Breast epithelium (tissue), 4 donors: ENCODE results near the gene WDR81. TPM values are rescaled to one million over a fixed set of nuclear protein-coding genes. Genes with fewer than 3 reads are reported as not detected.
"Not testable (repeated sequence)": the region's sequence is repeated elsewhere in the genome, so short reads cannot be mapped to it uniquely, and the experiment has no call there.

Experiments
- DNase-seq, 2 donors: peaks; one replicate each; pipeline ENCODE4 v3.0.0-alpha.2; 2019; ENCODE audit warnings: low spot score in 2 of 2
- H3K27ac ChIP-seq, 2 donors: fragments of 200-600 bp; sonication (generic) in 1 of 2; one replicate each; pipeline ENCODE4 v1.5.1; 2016 to 2019; ENCODE audit warnings: mild to moderate bottlenecking in 1 of 2
- H3K27me3 ChIP-seq, 2 donors: fragments of 200-600 bp; sonication (generic) in 1 of 2; one replicate each; pipeline versions ENCODE4 v1.5.1 to v1.6.0; 2017 to 2019; ENCODE audit warnings: control low read depth in 1 of 2, mild to moderate bottlenecking in 1 of 2
- H3K36me3 ChIP-seq: fragments of 200-600 bp; one replicate; pipeline ENCODE4 v1.5.1; 2019
- H3K4me1 ChIP-seq, 2 donors: fragments of 200-600 bp; sonication (generic); one replicate each; pipeline ENCODE4 v1.5.1; 2016 to 2019; ENCODE audit warnings: control low read depth in 1 of 2
- H3K4me3 ChIP-seq, 3 donors: fragments of 200-600 bp; sonication (generic); 1 replicate in 2 of 3; 2 replicates in 1 of 3; pipeline ENCODE4 v1.5.1; 2016 to 2019; ENCODE audit warnings: mild to moderate bottlenecking in 3 of 3, moderate library complexity in 2 of 3
- H3K9me3 ChIP-seq, 2 donors: fragments of 200-600 bp; sonication (generic) in 1 of 2; one replicate each; pipeline ENCODE4 v1.5.1; 2016 to 2019; ENCODE audit warnings: control low read depth in 1 of 2
- POLR2A ChIP-seq: fragments of 450-650 bp; IDR thresholded peaks from one replicate; pipeline ENCODE4 v1.6.1; 2016; ENCODE audit warnings: antibody characterized with exemption, mild to moderate bottlenecking, moderate library complexity
- POLR2AphosphoS5 ChIP-seq, 3 donors: sonication (generic); formaldehyde crosslinking; IDR thresholded peaks; one replicate each; pipeline ENCODE4 v1.6.1; 2017; ENCODE audit warnings: antibody characterized with exemption in 3 of 3
- intact Hi-C: fragments of 100-400 bp; cut with DNase I; formaldehyde crosslinking; loops from one replicate; pipeline ENCODE4 v1.15.1; 2023; ENCODE audit warnings: low total_unique reads
- total RNA-seq, 3 donors: library from RNA; depleted of rRNA; stranded (reverse); fragments of >200 nt; gene quantifications; one replicate each; pipeline ENCODE4 v1.1.0, GENCODE V29; 2016
- TF ChIP-seq, protein P1 (sequence below), 3 donors: fragments of 450-650 bp; IDR thresholded peaks; one replicate each; pipeline ENCODE4 v1.5.1; 2016 to 2017; ENCODE audit warnings: antibody characterized with exemption in 3 of 3, mild to moderate bottlenecking in 3 of 3, moderate library complexity in 3 of 3

Gene WDR81
- total RNA-seq, 3 donors from 2014 or later, result 36.6 to 52.6 (median 41.6) TPM

GRCh38 chr17:1765576-1765975 is 41.1 kb downstream of the WDR81 start:
- H3K27ac ChIP-seq, result peak overlapping the region; percentile 68 to 70

DNA sequence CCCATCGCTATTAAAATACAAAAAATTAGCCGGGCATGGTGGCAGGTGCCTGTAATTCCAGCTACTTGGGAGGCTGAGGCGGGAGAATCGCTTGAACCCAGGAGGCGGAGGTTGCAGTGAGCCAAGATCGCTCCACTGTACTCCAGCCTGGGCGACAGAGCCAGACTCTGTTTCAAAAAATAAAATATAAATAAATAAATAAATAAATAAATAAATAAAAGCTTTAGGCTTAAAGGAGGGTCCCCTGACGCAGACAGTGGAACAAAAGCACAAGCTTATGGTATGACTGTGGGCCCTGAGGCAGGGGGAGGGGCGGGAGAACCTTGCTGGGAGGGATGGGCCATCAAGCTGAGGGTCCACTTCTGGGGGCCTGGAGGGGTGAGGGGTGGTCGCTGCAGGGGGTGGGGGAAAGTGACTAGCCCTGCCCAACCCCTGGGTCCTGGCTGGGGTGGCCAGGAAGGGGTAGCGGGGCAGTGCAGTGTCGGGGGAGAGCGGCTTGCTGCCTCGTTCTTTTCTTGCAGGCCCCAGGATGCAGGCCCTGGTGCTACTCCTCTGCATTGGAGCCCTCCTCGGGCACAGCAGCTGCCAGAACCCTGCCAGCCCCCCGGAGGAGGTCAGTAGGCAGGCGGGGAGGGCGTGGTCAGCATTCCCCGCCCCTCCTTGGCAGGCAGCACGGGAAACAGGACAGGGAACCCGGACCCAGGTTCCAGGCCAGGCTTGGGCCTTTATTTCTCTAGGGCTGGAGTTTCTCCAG is 42.1 kb downstream of the WDR81 start:
- H3K27ac ChIP-seq, result peak overlapping the region; percentile 70 to 74
- no peak overlapping the region for H3K4me3 ChIP-seq
- intact Hi-C loops, result no loop called here
- no peaks in the 10 kb centered on the region for H3K36me3 ChIP-seq
- no peak for DNase-seq
- no peaks in the 10 kb centered on the region for H3K27me3 ChIP-seq
- TF ChIP-seq, protein P1, sequence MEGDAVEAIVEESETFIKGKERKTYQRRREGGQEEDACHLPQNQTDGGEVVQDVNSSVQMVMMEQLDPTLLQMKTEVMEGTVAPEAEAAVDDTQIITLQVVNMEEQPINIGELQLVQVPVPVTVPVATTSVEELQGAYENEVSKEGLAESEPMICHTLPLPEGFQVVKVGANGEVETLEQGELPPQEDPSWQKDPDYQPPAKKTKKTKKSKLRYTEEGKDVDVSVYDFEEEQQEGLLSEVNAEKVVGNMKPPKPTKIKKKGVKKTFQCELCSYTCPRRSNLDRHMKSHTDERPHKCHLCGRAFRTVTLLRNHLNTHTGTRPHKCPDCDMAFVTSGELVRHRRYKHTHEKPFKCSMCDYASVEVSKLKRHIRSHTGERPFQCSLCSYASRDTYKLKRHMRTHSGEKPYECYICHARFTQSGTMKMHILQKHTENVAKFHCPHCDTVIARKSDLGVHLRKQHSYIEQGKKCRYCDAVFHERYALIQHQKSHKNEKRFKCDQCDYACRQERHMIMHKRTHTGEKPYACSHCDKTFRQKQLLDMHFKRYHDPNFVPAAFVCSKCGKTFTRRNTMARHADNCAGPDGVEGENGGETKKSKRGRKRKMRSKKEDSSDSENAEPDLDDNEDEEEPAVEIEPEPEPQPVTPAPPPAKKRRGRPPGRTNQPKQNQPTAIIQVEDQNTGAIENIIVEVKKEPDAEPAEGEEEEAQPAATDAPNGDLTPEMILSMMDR (IDR thresholded peaks at IDR 0.05), result no peak
- TF ChIP-seq POLR2AphosphoS5 (IDR thresholded peaks at IDR 0.05) (no peak), POLR2A (no peak)
- peaks cover 0 to 3% of the 10 kb centered on the region in 2 donors for H3K4me1 ChIP-seq
- no peaks in the 10 kb centered on the region for H3K9me3 ChIP-seq

More at GRCh38 chr17:1765576-1765975, 41.1 kb downstream of the WDR81 start:
- no peak for TF ChIP-seq POLR2AphosphoS5 (IDR thresholded peaks at IDR 0.05)
- TF ChIP-seq POLR2A, result no peak
- TF ChIP-seq, protein P1 (IDR thresholded peaks at IDR 0.05), result no peak
- H3K9me3 ChIP-seq, result no peaks in the 10 kb centered on the region
- peaks cover 0 to 3% of the 10 kb centered on the region in 2 donors for H3K4me1 ChIP-seq
- no peak overlapping the region for H3K4me3 ChIP-seq
- intact Hi-C loops, result no loop called here
- no peaks in the 10 kb centered on the region for H3K27me3 ChIP-seq
- no peaks in the 10 kb centered on the region for H3K36me3 ChIP-seq
- no peak for DNase-seq

- Histone ChIP-seq H3K9me3 (no peaks in the 10 kb centered on the region), H3K27me3 (no peaks in the 10 kb centered on the region), H3K36me3 (no peaks in the 10 kb centered on the region), H3K4me3 (no peak overlapping the region), H3K4me1 (peaks cover 0 to 3% of the 10 kb centered on the region in 2 donors), H3K27ac (peak overlapping the region; percentile 70 to 74)
- intact Hi-C loops, result no loop called here
- TF ChIP-seq POLR2AphosphoS5 (IDR thresholded peaks at IDR 0.05), result no peak
- TF ChIP-seq, protein P1 (IDR thresholded peaks at IDR 0.05), result no peak
- no peak for TF ChIP-seq POLR2A
- DNase-seq, result no peak
Measured at GRCh38 chr17:1767358-1767757, 42.9 kb downstream of the WDR81 start.

GRCh38 chr17:1769822-1770477 is 45.4 kb downstream of the WDR81 start:
- intact Hi-C loops, result no loop called here
- Histone ChIP-seq H3K27me3 (no peaks in the 10 kb centered on the region), H3K36me3 (no peaks in the 10 kb centered on the region), H3K4me3 (peak overlapping the region in 1 of 3 donors; percentile 31), H3K27ac (peak overlapping the region; percentile 89 to 92), H3K4me1 (peaks cover 3 to 7% of the 10 kb centered on the region in 2 donors), H3K9me3 (no peaks in the 10 kb centered on the region)
- DNase-seq, result peak; percentile 69 to 90
- TF ChIP-seq POLR2A (no peak), POLR2AphosphoS5 (IDR thresholded peaks at IDR 0.05) (peak in 2 of 3 donors; percentile 39 to 72)
- TF ChIP-seq, protein P1 (IDR thresholded peaks at IDR 0.05), result no peak

- H3K27me3 ChIP-seq, intact Hi-C loops, DNase-seq, H3K4me1 ChIP-seq, H3K36me3 ChIP-seq, H3K9me3 ChIP-seq: not testable (repeated sequence)
- Histone ChIP-seq H3K4me3 (peak overlapping the region in 1 of 3 donors; percentile 10), H3K27ac (peak overlapping the region; percentile 77 to 87)
Measured at GRCh38 chr17:1773000-1773695, 48.6 kb downstream of the WDR81 start.
